PFSK-1 (cell line): ENCODE results near the gene COL18A1.

Experiments used
- FOXP2 ChIP-seq: optimal IDR thresholded peaks from 2 replicates; pipeline ENCODE3; 2011; ENCODE audit warnings: borderline replicate concordance, control low read depth, inconsistent platforms; ENCODE audit not compliant: insufficient read depth; ENCODE audit errors: extremely low read length, extremely low read depth
- POLR2AphosphoS5 ChIP-seq: IDR thresholded peaks from 2 replicates; pipeline ENCODE4 v1.6.1; 2012; ENCODE audit warnings: low read depth, mild to moderate bottlenecking, control low read depth, low read length, moderate library complexity
- REST ChIP-seq, 2 experiments: IDR thresholded peaks; 2 replicates each; pipeline versions ENCODE4 v1.6.1 to v1.8.0; 2011 to 2012; ENCODE audit warnings: low read depth in 2 of 2, low read length in 2 of 2, control low read depth in 1 of 2, inconsistent platforms in 1 of 2, mild to moderate bottlenecking in 1 of 2, moderate library complexity in 1 of 2; ENCODE audit not compliant: insufficient read depth in 1 of 2
- SIN3A ChIP-seq: IDR thresholded peaks from 2 replicates; pipeline ENCODE4 v1.6.1; 2012; ENCODE audit warnings: mild to moderate bottlenecking, low read length, moderate library complexity, borderline replicate concordance; ENCODE audit not compliant: insufficient read depth
- TAF1 ChIP-seq: IDR thresholded peaks from 2 replicates; pipeline ENCODE4 v1.6.1; 2012; ENCODE audit warnings: low read length, control low read depth, borderline replicate concordance; ENCODE audit not compliant: insufficient read depth

The COL18A1 gene

GRCh38 chr21:45532826-45533360, 127.9 kb downstream of the COL18A1 start:
- TF ChIP-seq FOXP2 (no peak), REST (IDR thresholded peaks at IDR 0.05; ENCODE audit: insufficient read depth in 1 of 2, low read depth in 2 of 2, low read length in 2 of 2) (no peak), TAF1 (no peak), SIN3A (no peak), POLR2AphosphoS5 (no peak)

DNA sequence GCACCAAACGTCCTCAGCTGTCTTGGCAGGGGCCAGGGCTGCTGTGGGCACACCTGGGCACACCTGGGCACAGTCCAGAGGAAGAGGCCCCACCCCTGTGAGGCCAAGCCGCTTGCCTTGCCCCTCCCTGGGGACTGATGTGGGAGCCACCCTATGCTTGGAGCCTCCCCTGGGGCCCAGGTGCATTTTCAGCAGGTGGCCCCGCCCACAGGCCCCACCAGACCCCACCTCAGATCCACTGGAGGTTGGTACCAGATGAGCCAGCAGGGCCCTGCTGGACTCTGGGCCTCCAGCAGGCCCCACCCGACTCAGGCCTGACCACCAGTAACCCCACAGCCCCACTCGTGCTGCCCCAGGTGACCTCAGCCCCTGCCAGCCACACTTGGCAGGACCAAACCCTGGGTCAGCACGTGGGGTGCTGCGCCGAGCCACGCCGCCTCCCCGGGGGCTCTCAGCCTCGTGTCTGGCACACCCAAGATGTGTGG, 128.4 kb downstream of the COL18A1 start:
- no peak for TF ChIP-seq REST (IDR thresholded peaks at IDR 0.05; ENCODE audit: insufficient read depth in 1 of 2, low read depth in 2 of 2, low read length in 2 of 2)
- TF ChIP-seq TAF1: no peak
- TF ChIP-seq FOXP2: no peak
- TF ChIP-seq SIN3A: no peak
- no peak for TF ChIP-seq POLR2AphosphoS5

- no peak for TF ChIP-seq SIN3A
- no peak for TF ChIP-seq FOXP2
- no peak for TF ChIP-seq REST (IDR thresholded peaks at IDR 0.05; ENCODE audit: insufficient read depth in 1 of 2, low read depth in 2 of 2, low read length in 2 of 2)
- no peak for TF ChIP-seq POLR2AphosphoS5
- no peak for TF ChIP-seq TAF1
These were observed 129.1 kb downstream of the COL18A1 start for GRCh38 chr21:45533846-45534635.

DNA sequence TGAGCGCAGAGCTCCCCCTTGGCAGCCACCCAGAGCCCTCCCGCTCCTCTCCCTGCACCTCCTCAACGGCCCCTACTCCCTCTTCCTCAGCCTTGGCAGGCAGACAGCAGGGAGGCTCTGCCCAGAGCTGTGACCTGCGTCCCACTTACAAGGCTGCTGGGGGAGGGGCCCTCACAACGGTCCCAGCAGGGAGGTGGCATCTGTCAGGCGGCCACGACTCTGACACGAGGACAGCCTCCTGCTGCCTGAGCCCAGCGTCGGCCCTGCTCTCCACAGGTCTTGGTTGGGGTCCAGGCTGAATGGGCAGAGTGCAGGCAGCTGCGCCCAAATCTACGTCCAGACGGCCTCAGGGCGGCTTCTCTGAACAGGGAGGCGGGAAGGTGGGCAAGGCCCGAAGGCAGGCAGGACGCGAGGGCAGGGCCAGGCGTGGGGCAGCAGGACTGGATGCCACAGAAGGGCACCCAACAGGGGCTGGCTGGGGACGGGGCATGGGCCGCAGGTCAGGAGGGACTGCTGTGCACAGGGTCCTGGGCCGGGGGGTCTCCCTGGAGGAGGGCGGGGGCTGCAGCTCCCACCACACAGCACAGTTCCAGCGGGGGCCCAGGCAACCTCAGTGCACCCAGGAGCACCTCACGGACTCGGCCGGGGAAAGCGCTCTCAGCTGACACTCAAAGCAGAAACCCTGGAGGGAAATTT, 129.8 kb downstream of the COL18A1 start:
- no peak for TF ChIP-seq REST (IDR thresholded peaks at IDR 0.05; ENCODE audit: insufficient read depth in 1 of 2, low read depth in 2 of 2, low read length in 2 of 2)
- no peak for TF ChIP-seq TAF1
- no peak for TF ChIP-seq POLR2AphosphoS5
- no peak for TF ChIP-seq SIN3A
- TF ChIP-seq FOXP2: no peak
